DMS114 treated with DMSO at 0.1 percent for 48 hours (cell line): ENCODE data around the gene UBE4B.
"Not testable (repeated sequence)": the region's sequence is repeated elsewhere in the genome, so short reads cannot be mapped to it uniquely, and the experiment has no call there.

Experiments
- DNase-seq: peaks from one replicate; lab custom pipeline; 2025; ENCODE audit not compliant: unreplicated experiment; lab: John Stamatoyannopoulos, UW

The UBE4B gene

GRCh38 chr1:10171105-10171767, 138.5 kb downstream of the UBE4B start:
- DNase-seq: no peak

GRCh38 chr1:10171995-10172669, 139.4 kb downstream of the UBE4B start:
- DNase-seq: no peak

GRCh38 chr1:10173582-10173981, 140.8 kb downstream of the UBE4B start:
- DNase-seq: no peak

DNA sequence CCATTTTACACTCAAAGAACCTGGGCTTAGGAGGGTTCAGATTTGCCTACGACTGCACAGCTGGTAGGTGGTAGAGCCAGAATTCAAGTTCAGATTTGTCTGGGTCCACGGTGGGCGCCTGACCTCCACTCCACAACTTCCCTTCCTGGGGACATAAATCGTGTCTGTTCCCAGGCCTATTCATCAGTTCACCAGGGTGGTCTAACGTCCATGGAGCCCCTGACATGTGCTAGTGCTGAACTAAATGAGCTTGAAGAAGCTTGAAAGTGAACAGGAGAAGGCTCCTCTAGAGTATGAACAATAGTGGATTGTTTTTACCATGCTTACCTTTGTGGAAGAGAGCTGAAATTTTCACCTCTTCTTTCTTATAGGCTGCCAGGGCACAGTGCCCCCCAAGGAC, 145.1 kb downstream of the UBE4B start:
- DNase-seq: no peak

DNA sequence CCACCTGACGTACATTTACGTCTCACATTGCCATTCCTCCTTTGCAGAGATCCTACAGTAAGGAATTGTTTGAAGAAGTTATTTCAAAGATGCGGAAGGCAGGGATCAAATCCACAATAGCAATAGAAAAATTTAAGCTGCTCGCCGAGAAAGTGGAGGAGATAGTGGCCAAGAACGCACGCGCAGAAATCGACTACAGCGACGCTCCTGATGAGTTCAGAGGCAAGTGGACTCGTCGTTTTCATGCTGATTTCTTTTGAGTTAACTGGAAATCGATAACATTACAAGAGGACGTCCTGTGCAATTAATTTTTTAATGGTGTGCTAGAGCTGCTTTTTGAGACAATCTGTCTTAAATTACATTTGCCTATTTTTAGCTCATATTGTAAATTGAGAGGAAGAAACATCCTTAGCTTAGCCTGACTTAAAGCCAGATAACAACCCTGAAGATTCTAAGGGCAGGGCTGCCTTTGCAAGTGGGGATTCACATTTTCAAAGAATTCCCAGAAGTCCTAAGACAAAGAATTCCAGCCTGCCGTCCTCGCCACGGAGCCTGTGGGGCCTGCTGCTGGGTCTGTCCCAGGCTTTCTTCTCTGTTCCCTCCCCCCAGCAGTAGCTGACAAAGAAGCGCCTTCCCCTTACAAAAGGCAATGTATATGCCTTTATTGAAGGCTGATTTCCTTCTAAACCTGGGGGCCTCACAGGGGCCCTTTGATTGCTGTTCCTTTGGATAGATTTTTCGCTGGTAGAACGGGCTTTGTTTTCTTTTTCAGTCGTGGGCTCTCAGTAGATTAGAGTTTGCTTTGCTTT, 146.0 kb downstream of the UBE4B start:
- DNase-seq: no peak

GRCh38 chr1:10179406-10180091, 146.8 kb downstream of the UBE4B start:
- DNase-seq: no peak

DNA sequence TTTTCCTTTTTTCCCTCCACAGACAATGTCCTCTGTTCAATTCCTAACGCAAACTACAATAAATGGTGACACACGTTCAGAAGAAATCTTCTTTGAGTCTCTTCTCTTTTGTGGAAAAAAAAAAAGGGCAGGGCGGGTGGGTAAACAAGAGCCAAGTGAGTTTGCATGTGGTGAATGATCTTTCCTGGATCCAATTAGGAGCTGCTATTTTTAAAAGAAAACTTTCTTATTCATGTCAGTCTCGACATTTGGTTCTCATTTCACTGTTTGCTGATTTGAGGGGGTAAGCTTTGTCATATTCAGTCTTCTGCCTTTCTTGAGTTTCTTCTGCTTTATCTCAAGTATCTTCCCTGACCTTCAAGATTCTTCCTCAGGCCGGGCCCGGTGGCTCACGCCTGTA, 148.4 kb downstream of the UBE4B start:
- no peak for DNase-seq

DNA sequence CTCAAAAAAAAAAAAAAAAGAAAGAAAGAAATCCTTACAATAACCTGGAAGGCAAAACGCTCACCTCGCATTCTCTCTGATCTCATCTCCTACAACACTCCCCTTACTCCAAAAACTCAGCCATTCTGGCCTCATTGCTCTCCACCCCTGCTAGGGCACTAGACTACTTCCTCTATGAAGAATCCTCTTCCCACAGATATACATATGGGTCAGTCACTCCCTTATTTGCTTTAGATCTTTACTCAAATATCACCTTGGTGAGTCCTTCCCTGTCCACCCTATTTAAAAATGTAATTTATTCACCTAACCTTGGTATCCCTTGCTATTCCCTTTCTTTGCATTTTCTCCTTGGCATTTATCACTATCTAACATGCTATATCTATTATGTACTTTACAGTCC, 153.0 kb downstream of the UBE4B start:
- DNase-seq: no peak

- DNase-seq: no peak
Observed at GRCh38 chr1:10186331-10187025, 153.7 kb downstream of the UBE4B start.

DNA sequence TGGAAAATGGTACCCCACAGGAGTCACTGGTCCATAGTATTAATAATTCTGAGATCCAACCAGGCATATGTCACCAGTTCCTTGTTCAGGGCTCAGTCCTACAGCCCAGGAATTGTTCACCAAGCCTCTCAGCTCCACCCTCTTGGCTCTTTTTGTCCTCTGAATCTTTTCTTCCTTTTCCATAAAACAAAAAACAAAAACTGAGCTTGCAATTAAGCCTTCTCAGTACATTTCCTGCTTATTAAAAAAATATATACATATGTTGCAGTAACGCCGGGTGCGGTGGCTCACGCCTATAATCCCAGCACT, 154.2 kb downstream of the UBE4B start:
- no peak for DNase-seq

DNA sequence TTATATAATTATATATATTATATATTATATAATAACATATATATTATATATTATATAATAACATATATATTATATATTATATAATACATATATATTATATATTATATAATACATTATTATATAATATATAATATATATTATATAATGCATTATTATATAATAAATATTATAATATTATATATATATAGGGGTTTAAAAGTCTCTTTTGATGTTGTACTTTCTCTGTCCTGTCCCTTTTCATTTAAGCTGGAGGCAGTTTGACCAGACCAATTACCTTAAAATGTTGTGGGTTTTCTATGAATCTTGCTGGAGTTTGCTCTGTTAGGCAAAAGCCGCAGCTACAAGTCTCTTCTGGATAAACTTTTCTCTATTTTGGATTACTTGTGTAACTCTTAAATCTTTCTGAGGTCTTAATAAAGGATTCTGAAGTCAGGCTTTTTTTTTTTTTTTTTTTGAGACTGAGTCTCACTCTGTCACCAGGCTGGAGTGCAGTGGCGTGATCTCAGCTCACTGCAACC, 155.4 kb downstream of the UBE4B start:
- DNase-seq: no peak

DNA sequence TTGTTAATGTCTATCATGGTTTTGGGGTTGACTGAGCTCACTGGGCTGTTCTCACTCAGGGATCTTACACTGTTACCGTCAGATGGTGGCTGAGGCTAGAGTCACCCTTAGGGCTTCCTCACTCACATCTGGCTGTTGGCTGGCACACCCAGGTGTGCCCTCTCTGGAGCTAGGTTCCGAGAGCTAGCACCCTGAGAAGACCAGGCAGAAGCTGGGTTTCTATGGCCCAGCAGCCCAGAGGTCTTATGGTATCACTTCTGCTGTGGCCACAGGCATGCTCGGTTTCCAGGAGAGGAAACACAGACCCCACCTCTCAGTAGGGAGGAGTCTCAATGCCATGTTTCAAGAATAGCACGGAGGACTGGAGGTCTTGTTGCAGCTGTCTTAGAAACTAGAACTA, 156.9 kb downstream of the UBE4B start:
- DNase-seq: no peak

- no peak for DNase-seq
Observed at GRCh38 chr1:10192263-10192662, 159.5 kb downstream of the UBE4B start.

- no peak for DNase-seq
Observed at GRCh38 chr1:10193288-10193687, 160.5 kb downstream of the UBE4B start.

DNA sequence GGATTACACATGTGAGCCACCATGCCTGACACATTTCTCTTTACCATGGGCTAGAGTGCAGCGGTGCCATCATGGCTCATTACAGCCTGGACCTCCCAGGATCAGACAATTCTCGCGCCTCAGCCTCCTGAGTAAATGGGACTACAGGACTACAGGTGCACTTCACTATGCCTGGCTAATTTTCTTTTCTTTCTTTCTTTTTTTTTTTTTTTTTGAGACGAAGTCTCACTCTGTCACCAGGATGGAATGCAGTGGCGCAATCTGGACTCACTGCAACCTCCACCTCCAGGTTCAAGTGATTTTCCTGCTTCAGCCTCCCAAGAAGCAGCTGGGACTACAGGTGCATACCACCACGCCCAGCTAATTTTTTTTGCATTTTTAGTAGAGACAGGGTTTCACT, 162.8 kb downstream of the UBE4B start:
- no peak for DNase-seq

DNA sequence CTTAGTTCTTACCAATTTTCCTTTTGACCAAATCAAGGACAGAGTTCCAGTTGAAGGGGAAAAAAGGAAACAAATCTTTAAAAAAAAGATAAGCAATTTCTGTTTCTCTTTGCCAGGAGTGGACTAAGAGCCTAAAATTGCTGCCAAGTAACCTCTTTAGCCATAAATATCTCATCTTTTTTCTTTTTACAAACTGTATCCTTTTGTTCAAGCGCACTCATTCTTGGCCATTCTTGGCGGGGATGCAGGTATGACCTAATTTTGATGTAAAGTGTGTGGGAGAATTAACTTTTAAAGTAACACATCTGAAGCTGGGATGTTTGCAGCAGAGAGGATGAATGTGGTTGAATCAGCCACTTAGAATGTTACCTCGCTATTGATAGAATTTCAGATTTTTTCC, 164.2 kb downstream of the UBE4B start:
- no peak for DNase-seq

- DNase-seq: no peak
Observed at GRCh38 chr1:10200620-10201019, 167.9 kb downstream of the UBE4B start.

DNA sequence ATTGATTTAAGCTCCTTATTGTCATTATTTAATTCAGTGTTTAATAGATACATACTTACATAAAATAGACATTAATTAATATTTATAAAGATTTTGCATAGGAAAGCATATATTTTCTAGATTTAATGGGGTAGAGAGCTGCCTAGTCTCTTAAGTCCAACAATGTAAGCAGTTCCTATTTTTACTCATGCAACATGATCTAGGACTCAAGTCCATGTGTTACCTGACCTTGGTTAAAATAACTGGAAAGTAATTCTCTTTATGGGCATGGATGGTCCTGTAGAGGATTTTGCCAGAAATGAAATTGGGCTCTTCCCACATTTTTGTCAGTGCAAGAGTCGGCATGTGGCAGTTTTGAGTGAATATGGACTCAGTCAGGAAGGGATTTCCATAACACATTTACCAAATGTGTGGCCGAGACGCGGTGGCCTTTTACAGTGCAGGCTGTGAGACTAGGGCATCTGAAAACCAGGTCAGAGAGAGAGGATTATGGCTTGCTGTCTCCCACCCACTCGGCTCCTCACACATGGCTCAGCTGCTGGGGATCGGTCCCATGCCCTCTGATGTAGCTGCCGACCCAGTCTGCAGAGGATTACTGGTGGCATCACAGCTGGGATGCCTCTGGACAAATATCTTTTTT, 171.4 kb downstream of the UBE4B start:
- DNase-seq: no peak

DNA sequence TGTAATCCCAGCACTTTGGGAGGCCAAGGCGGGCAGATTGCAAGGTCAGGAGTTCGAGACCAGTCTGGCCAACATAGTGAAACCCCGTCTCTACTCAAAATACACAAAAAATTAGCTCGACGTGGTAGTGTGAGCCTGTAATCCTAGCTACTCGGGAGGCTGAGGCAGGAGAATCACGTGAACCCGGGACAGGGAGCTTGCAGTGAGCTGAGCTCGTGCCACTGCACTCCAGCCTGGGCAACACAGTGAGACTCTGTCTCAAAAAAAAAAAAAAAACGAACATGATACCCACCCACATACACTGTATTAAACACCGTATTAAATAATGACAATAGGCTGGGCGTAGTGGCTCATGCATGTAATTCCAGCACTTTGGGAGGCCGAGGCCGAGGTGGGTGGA, 172.4 kb downstream of the UBE4B start:
- not testable (repeated sequence) for DNase-seq

DNA sequence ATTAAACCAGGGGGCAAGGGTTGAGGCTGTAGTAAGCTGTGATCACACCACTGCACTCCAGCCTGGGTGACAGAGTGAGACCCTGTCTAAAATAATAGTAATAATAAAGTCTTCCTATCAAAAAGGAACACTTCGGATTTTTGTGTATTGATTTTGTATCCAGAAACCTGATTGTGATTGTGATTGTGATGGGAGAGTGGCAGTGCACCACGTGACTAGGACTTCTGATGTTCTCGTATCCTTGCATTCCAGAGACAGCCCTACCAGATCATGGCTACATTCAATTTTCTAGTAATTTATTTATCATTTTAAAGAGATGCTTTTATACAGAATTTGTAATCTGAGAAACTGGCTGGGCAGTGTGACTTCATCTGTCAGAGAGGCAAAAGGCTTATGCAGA, 175.1 kb downstream of the UBE4B start:
- DNase-seq: no peak
